Fibroblast of lung (primary cell): Measurements from ENCODE around the gene SYNDIG1. TPM values are rescaled to one million over a fixed set of nuclear protein-coding genes. Genes with fewer than 3 reads are reported as not detected.

ENCODE experiments used
- DNase-seq, 2 donors: peaks; one replicate each; pipeline versions ENCODE4 v3.0.0 to v3.0.0-alpha.2; 2010; ENCODE audit warnings: low read depth in 2 of 2
- H2AFZ ChIP-seq: 2 replicates; pipeline ENCODE4 v1.5.1; 2012; ENCODE audit warnings: low read length, control low read depth, inconsistent platforms
- H3K27ac ChIP-seq: 2 replicates; pipeline ENCODE4 v1.5.1; 2011; ENCODE audit warnings: low read length, control low read depth; ENCODE audit not compliant: insufficient read depth
- H3K27me3 ChIP-seq: 2 replicates; pipeline ENCODE4 v1.5.1; 2011; ENCODE audit warnings: mild to moderate bottlenecking, low read length; ENCODE audit not compliant: control insufficient read depth, insufficient read depth
- H3K36me3 ChIP-seq: 2 replicates; pipeline ENCODE4 v1.5.1; 2011; ENCODE audit warnings: low read length; ENCODE audit not compliant: control insufficient read depth, insufficient read depth
- H3K4me1 ChIP-seq: 2 replicates; pipeline ENCODE4 v1.5.1; 2011; ENCODE audit warnings: low read length; ENCODE audit not compliant: control insufficient read depth, insufficient read depth; ENCODE audit errors: extremely low read depth
- H3K4me2 ChIP-seq: 2 replicates; pipeline ENCODE4 v1.5.1; 2011; ENCODE audit warnings: low read length, control low read depth; ENCODE audit not compliant: insufficient read depth; ENCODE audit errors: extremely low read depth
- H3K4me3 ChIP-seq, 4 experiments: fragments of 200-600 bp in 1 of 4; sonication (generic) in 1 of 4; replicated peaks in 1 of 4; 2 replicates each; pipeline ENCODE4 v1.5.1; 2011 to 2016; ENCODE audit warnings: low read length in 4 of 4, low read depth in 3 of 4, mild to moderate bottlenecking in 3 of 4, control low read depth in 2 of 4, inconsistent platforms in 1 of 4, mixed read lengths in 1 of 4; ENCODE audit not compliant: insufficient read depth in 1 of 4; ENCODE audit errors: control extremely low read depth in 1 of 4
- H3K79me2 ChIP-seq: 2 replicates; pipeline ENCODE4 v1.5.1; 2012; ENCODE audit warnings: mild to moderate bottlenecking, low read length, inconsistent platforms; ENCODE audit not compliant: control insufficient read depth, insufficient read depth
- H3K9ac ChIP-seq: 2 replicates; pipeline ENCODE4 v1.5.1; 2011; ENCODE audit warnings: mild to moderate bottlenecking, low read length, control low read depth; ENCODE audit not compliant: insufficient read depth
- H3K9me3 ChIP-seq: 2 replicates; pipeline ENCODE4 v1.5.1; 2012; ENCODE audit warnings: low read depth, low read length; ENCODE audit not compliant: control insufficient read depth, insufficient read depth
- H4K20me1 ChIP-seq: 2 replicates; pipeline ENCODE4 v1.5.1; 2011; ENCODE audit warnings: low read length; ENCODE audit not compliant: control insufficient read depth, insufficient read depth; ENCODE audit errors: extremely low read depth
- EZH2 ChIP-seq: IDR thresholded peaks from 2 replicates; pipeline ENCODE4 v1.5.1; 2012; ENCODE audit warnings: low read length, control low read depth, mild to moderate bottlenecking; ENCODE audit errors: missing control alignments
- polyA plus RNA-seq, 2 donors: library from polyadenylated mRNA; depleted of rRNA in 1 of 2; stranded (reverse) in 1 of 2; unstranded in 1 of 2; fragments of >200 nt; gene quantifications; 2 replicates each; pipeline ENCODE4 v1.2.1, GENCODE V29; 2011 to 2012; ENCODE audit warnings: missing spikeins in 1 of 2
- total RNA-seq: library from RNA; depleted of rRNA; stranded (reverse); fragments of >200 nt; gene quantifications from 2 replicates; pipeline ENCODE4 v1.2.1, GENCODE V29; 2014
- TF ChIP-seq, protein P1 (sequence below), 2 donors: IDR thresholded peaks in 1 of 2; conservative IDR thresholded peaks in 1 of 2; 1 replicate in 1 of 2; 2 replicates in 1 of 2; pipeline ENCODE4 v1.5.1; 2011 to 2012; ENCODE audit warnings: low read length in 2 of 2, control low read depth in 1 of 2, inconsistent platforms in 1 of 2, low read depth in 1 of 2, mild to moderate bottlenecking in 1 of 2

The SYNDIG1 gene
- total and polyA plus RNA-seq, 2 donors (not counting 1 experiment from before 2014, with no cell fraction given) = 0.02 to 0.17 TPM

DNA sequence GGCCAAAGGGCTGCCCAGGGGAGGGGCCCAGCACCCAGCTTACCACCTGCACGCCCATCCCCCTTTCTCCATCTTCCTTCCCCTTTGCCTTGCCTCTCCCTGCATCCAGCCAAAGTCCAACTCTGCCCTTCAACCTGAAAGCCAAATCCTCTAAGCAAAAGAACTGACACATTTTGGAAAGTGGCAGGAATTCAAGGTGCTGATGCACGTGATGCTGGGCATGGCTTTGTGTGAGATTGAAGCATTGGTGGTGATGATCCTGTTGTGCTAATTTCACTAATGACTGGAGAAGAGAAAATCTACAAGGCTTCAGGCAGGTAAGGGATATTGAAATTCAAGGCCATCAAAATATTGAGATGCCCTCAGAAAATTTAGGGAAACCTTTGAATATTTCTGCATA lies 23.3 kb downstream of the SYNDIG1 start:
- no peaks in the 10 kb centered on the region for H3K4me1 ChIP-seq
- no peak overlapping the region for H3K4me3 ChIP-seq
- peaks cover 2% of the 10 kb centered on the region for H4K20me1 ChIP-seq
- DNase-seq = no peak
- TF ChIP-seq EZH2 = no peak
- TF ChIP-seq, protein P1, sequence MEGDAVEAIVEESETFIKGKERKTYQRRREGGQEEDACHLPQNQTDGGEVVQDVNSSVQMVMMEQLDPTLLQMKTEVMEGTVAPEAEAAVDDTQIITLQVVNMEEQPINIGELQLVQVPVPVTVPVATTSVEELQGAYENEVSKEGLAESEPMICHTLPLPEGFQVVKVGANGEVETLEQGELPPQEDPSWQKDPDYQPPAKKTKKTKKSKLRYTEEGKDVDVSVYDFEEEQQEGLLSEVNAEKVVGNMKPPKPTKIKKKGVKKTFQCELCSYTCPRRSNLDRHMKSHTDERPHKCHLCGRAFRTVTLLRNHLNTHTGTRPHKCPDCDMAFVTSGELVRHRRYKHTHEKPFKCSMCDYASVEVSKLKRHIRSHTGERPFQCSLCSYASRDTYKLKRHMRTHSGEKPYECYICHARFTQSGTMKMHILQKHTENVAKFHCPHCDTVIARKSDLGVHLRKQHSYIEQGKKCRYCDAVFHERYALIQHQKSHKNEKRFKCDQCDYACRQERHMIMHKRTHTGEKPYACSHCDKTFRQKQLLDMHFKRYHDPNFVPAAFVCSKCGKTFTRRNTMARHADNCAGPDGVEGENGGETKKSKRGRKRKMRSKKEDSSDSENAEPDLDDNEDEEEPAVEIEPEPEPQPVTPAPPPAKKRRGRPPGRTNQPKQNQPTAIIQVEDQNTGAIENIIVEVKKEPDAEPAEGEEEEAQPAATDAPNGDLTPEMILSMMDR (conservative IDR thresholded peaks at IDR 0.05 in 1 of 2, IDR thresholded peaks at IDR 0.05 in 1 of 2; ENCODE audit: low read depth in 1 of 2, low read length in 2 of 2) = no peak
- no peaks in the 10 kb centered on the region for H3K36me3 ChIP-seq
- H3K27ac ChIP-seq = no peak overlapping the region
- no peak overlapping the region for H3K9ac ChIP-seq
- no peak overlapping the region for H3K4me2 ChIP-seq
- no peak overlapping the region for H2AFZ ChIP-seq
- no peaks in the 10 kb centered on the region for H3K9me3 ChIP-seq
- H3K27me3 ChIP-seq = no peaks in the 10 kb centered on the region
- no peaks in the 10 kb centered on the region for H3K79me2 ChIP-seq

DNA sequence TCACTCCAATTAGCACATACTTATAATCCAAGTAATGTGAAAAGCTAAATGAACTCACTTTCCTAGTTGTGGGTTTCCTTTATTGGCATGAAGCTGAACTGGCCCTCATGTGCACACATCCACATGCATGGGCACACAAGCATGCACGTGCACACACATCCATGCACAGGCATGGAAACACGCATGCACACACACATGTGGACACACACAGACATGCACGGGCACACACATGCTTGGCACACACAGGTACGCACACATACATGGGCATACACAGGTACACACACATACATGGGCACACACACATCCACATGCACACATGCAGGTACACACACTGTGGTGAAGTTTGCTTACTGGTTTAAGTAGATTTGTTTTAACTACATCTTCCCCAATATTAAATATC lies 23.8 kb downstream of the SYNDIG1 start:
- H3K27ac ChIP-seq = no peak overlapping the region
- no peaks in the 10 kb centered on the region for H3K36me3 ChIP-seq
- peaks cover 2% of the 10 kb centered on the region for H4K20me1 ChIP-seq
- no peak for DNase-seq
- H3K4me2 ChIP-seq = no peak overlapping the region
- H3K9me3 ChIP-seq = no peaks in the 10 kb centered on the region
- no peaks in the 10 kb centered on the region for H3K27me3 ChIP-seq
- no peaks in the 10 kb centered on the region for H3K4me1 ChIP-seq
- H2AFZ ChIP-seq = no peak overlapping the region
- no peak overlapping the region for H3K9ac ChIP-seq
- TF ChIP-seq, protein P1 (conservative IDR thresholded peaks at IDR 0.05 in 1 of 2, IDR thresholded peaks at IDR 0.05 in 1 of 2; ENCODE audit: low read depth in 1 of 2, low read length in 2 of 2) = no peak
- no peaks in the 10 kb centered on the region for H3K79me2 ChIP-seq
- H3K4me3 ChIP-seq = no peak overlapping the region

DNA sequence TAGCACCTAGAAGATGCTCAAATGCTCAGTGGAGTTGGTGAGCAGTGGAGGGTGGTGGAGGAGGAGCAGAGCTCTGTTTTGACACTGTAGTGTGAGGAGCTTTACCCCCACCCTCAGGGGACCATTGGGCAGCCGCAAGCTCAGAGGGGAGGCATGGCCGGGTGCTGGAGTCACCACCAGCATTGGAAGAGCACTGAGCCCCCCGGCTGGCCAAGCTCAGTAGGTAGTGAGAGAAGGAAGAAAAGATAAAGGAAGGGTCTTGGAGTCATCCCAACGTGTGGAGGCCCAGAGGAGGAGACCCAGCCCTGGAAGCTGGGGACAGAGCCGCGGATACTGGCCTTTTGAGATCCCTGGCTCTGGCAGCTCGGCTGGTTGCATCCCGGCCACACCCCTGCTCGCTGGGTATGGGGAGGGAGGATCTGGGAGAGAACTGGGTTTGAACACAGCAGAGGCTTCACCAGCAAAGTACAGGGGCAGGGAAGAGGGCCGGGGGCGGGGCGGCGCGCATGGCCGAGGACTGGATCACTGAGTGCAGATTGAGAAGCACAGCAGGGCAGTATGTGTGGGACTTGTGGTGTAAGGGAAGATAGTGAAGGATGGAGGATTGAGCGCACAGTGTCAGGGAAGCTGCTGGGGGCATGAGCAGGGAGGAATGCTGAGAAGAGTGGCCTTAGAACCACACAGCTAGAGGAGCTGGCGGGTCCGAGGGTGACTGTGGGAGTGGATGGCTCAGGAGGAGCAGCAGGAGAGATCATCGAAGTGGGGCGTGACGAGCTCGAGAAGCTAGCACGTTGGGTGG lies 24.4 kb downstream of the SYNDIG1 start:
- H3K9ac ChIP-seq = no peak overlapping the region
- no peaks in the 10 kb centered on the region for H3K79me2 ChIP-seq
- no peak overlapping the region for H2AFZ ChIP-seq
- no peak for TF ChIP-seq EZH2
- TF ChIP-seq, protein P1 (conservative IDR thresholded peaks at IDR 0.05 in 1 of 2, IDR thresholded peaks at IDR 0.05 in 1 of 2; ENCODE audit: low read depth in 1 of 2, low read length in 2 of 2) = no peak
- no peak overlapping the region for H3K27ac ChIP-seq
- no peaks in the 10 kb centered on the region for H3K36me3 ChIP-seq
- H3K4me2 ChIP-seq = no peak overlapping the region
- H3K4me1 ChIP-seq = no peaks in the 10 kb centered on the region
- H3K27me3 ChIP-seq = no peaks in the 10 kb centered on the region
- no peaks in the 10 kb centered on the region for H3K9me3 ChIP-seq
- DNase-seq = no peak
- peaks cover 2% of the 10 kb centered on the region for H4K20me1 ChIP-seq
- no peak overlapping the region for H3K4me3 ChIP-seq
